Activated B cell treated with CpG ODN at 0.5 μM for 24 hours (primary cell): ENCODE measurements around the gene VWA8. TPM values are rescaled to one million over a fixed set of nuclear protein-coding genes. Genes with fewer than 3 reads are reported as not detected.

ENCODE experiments used
- ATAC-seq: fragments of 200-7000 bp; cut with Tn5 transposase; one replicate; pipeline ENCODE4 v1.10.0; 2021; ENCODE audit warnings: low read depth, mild to moderate bottlenecking, moderate library complexity
- CTCF ChIA-PET: fragments of 350-600 bp; sonication (Branson Sonifier 250); formaldehyde crosslinking; loops from one replicate; lab custom pipeline; 2021; ENCODE audit warnings: antibody characterized with exemption; lab: Charles Lee
- POLR2A ChIA-PET: fragments of 350-600 bp; sonication (Branson Sonifier 250); formaldehyde crosslinking; loops from one replicate; lab custom pipeline; 2021; ENCODE audit warnings: antibody characterized with exemption; lab: Charles Lee
- DNase-seq: peaks from one replicate; pipeline ENCODE4 v3.0.0; 2022
- H3K27ac Mint-ChIP-seq: one replicate; pipeline ENCODE4 v1.8.0; 2020; ENCODE audit warnings: mixed read lengths
- H3K27me3 Mint-ChIP-seq: one replicate; pipeline ENCODE4 v1.8.0; 2021; ENCODE audit warnings: mixed read lengths
- H3K36me3 Mint-ChIP-seq: one replicate; pipeline ENCODE4 v1.8.0; 2021; ENCODE audit warnings: low read depth, mixed read lengths
- H3K4me1 Mint-ChIP-seq: one replicate; pipeline ENCODE4 v1.8.0; 2021; ENCODE audit warnings: mixed read lengths
- H3K4me3 Mint-ChIP-seq: one replicate; pipeline ENCODE4 v1.8.0; 2020; ENCODE audit warnings: mild to moderate bottlenecking, mixed read lengths
- H3K9me3 Mint-ChIP-seq: one replicate; pipeline ENCODE4 v1.8.0; 2020; ENCODE audit warnings: mixed read lengths
- CTCF ChIP-seq: fragments of 200-600 bp; IDR thresholded peaks from one replicate; pipeline ENCODE4 v1.8.0; 2022; ENCODE audit warnings: antibody characterized with exemption, mild to moderate bottlenecking
- intact Hi-C: fragments of 100-400 bp; cut with micrococcal nuclease; formaldehyde crosslinking; loops from one replicate; pipeline ENCODE4 v1.15.1; 2024
- total RNA-seq: library from RNA; stranded (reverse); gene quantifications from 2 replicates; pipeline ENCODE4 v1.2.3, GENCODE V29; 2022

Gene VWA8
- total RNA-seq, 1 donor from 2014 or later = 21.7 TPM

DNA sequence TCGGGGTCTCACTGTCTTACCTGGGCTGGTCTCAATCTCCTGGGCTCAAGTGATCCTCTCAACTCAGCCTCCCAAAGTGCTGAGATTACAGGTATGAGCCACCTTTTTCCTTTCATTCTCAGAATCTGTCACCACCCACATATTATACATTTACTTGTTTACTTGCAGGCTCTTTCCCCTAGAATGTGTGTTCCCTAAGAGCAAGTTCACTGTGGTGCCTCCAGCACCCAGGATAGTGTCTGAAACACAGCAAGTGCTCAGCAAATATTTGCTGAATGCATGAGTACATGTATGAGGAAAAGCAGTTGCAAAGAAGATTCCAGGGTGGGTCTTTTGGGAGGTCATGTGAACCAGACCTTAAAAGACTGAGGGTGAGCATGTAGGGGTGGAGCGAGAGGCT lies 406.7 kb downstream of the VWA8 start:
- ATAC-seq = no peak
- no peak for TF ChIP-seq CTCF
- DNase-seq = no peak
- CTCF ChIA-PET = no interaction called here
- POLR2A ChIA-PET = no interaction called here
- Mint-ChIP-seq H3K4me1 (peaks cover 12% of the 10 kb centered on the region), H3K27me3 (no peaks in the 10 kb centered on the region), H3K27ac (no peak overlapping the region), H3K4me3 (no peak overlapping the region), H3K9me3 (no peaks in the 10 kb centered on the region), H3K36me3 (no peaks in the 10 kb centered on the region)
- intact Hi-C loops = no loop called here

DNA sequence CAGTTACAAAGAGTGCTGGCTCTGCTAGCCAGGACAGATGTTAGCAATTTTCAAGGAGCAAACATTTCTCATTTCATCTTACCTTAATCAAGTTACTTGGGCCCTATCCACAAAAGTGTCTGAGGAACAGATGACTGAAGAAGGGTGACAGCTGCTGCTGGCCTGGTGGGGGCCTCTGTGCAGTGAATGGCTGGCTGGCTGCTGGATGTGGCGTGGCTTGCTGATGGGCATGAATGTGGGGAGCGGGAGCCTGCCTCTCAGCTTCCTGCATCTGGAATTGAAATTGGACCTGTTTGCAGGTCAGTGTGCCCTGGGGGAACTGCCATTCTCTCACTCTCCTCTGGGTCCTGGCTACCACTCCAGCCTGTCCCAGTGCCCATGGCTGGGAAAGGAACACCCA lies 408.9 kb downstream of the VWA8 start:
- DNase-seq (no peak), ATAC-seq (no peak)
- TF ChIP-seq CTCF = no peak
- H3K36me3 Mint-ChIP-seq = no peaks in the 10 kb centered on the region
- intact Hi-C loops = no loop called here
- no peaks in the 10 kb centered on the region for H3K27me3 Mint-ChIP-seq
- peaks cover 12% of the 10 kb centered on the region for H3K4me1 Mint-ChIP-seq
- CTCF ChIA-PET = no interaction called here
- H3K9me3 Mint-ChIP-seq = no peaks in the 10 kb centered on the region
- POLR2A ChIA-PET = no interaction called here
- H3K4me3 Mint-ChIP-seq = no peak overlapping the region
- H3K27ac Mint-ChIP-seq = no peak overlapping the region

DNA sequence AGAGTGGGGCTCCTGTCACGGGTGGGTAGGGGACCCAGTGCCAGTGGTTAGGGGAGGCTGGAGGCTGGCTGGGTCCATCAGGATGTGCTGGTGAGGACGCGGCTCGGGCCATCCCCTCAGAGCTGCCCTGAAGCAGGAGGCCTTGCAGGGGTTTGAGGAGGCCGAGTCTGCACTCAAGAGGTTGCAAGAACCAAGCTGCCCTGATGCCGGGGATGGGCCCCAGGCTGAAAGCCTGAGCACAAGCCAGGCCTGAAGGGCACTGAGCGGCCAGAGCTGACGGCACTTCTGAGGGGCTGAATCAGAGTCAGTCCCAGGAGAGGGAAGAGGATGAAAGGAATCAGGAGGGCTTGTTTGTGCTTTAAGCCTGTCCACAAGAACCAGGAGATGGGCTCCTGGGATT lies 410.6 kb downstream of the VWA8 start:
- Mint-ChIP-seq H3K27ac (no peak overlapping the region), H3K4me1 (peaks cover 10% of the 10 kb centered on the region)
- TF ChIP-seq CTCF = no peak

DNA sequence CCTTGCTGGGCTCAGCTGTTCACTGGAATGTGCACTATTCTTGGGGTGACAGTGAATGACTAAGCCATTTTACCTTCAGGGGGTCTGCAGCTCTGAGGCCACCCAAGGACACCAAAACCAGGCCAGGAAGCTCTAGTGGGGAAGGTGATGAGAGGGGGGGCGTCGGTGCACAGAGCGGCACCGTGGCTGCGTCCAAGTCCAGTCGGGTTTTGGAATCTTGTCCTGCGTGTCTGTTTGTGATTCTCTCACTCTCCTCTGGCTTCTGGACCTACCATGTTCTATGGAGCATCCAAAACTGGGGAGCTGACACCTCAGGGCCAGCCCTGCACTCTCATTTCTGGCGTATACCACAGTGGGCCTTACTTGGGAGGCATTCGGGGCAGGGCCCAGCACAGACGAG lies 411.4 kb downstream of the VWA8 start:
- H3K4me3 Mint-ChIP-seq = no peak overlapping the region
- ChIA-PET CTCF (no interaction called here), POLR2A (no interaction called here)
- H3K27ac Mint-ChIP-seq = no peak overlapping the region
- no peak for ATAC-seq
- peaks cover 3% of the 10 kb centered on the region for H3K4me1 Mint-ChIP-seq
- H3K36me3 Mint-ChIP-seq = no peaks in the 10 kb centered on the region
- TF ChIP-seq CTCF = no peak
- peaks cover 4% of the 10 kb centered on the region for H3K27me3 Mint-ChIP-seq
- H3K9me3 Mint-ChIP-seq = no peaks in the 10 kb centered on the region
- no peak for DNase-seq
- intact Hi-C loops = no loop called here

More for the DNA sequence above, 410.6 kb downstream of the VWA8 start:
- H3K36me3 Mint-ChIP-seq = no peaks in the 10 kb centered on the region
- no peak for DNase-seq
- POLR2A ChIA-PET = no interaction called here
- CTCF ChIA-PET = no interaction called here
- no peaks in the 10 kb centered on the region for H3K27me3 Mint-ChIP-seq
- no peak overlapping the region for H3K4me3 Mint-ChIP-seq
- ATAC-seq = no peak
- intact Hi-C loops = no loop called here
- no peaks in the 10 kb centered on the region for H3K9me3 Mint-ChIP-seq

DNA sequence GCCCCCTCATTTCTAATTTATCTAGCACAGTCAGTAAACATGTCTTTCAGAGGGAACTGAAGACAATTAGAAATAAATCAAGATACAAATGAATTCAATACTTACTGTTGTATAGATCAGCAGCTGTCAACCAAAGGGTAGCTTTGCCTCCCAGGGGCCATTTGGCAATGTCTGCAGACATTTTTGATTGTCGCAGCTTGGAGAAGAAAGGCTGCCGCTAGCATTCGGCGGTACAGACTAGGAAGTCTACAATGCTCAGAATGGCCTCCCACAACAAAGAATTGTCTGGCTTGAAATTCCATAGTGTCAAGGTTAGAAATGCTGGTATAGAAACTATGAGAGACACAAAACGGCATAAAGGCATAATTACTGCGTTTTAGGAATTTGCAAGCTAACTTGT lies 412.0 kb downstream of the VWA8 start:
- H3K4me1 Mint-ChIP-seq = no peaks in the 10 kb centered on the region
- no peak overlapping the region for H3K27ac Mint-ChIP-seq
- CTCF ChIA-PET = no interaction called here
- peaks cover 4% of the 10 kb centered on the region for H3K27me3 Mint-ChIP-seq
- no peak overlapping the region for H3K4me3 Mint-ChIP-seq
- DNase-seq = no peak
- no peaks in the 10 kb centered on the region for H3K9me3 Mint-ChIP-seq
- no peak for ATAC-seq
- no peak for TF ChIP-seq CTCF
- H3K36me3 Mint-ChIP-seq = no peaks in the 10 kb centered on the region
- intact Hi-C loops = no loop called here
- POLR2A ChIA-PET = no interaction called here
